Neuron (in vitro differentiated cells): ENCODE measurements around the gene LZTFL1.

Experiments used
- H2AFZ ChIP-seq: one replicate; pipeline ENCODE4 v1.6.1; 2013; ENCODE audit warnings: low read depth, mild to moderate bottlenecking, inconsistent platforms, low read length, moderate library complexity
- H3K27me3 ChIP-seq: one replicate; pipeline ENCODE4 v1.6.1; 2013; ENCODE audit warnings: low read length; ENCODE audit not compliant: insufficient read depth
- H3K36me3 ChIP-seq: one replicate; pipeline ENCODE4 v1.6.1; 2013; ENCODE audit warnings: low read length; ENCODE audit not compliant: insufficient read depth
- H3K4me1 ChIP-seq: one replicate; pipeline ENCODE4 v1.6.1; 2013; ENCODE audit warnings: low read length; ENCODE audit not compliant: insufficient read depth
- H3K4me3 ChIP-seq: 2 replicates; pipeline ENCODE4 v1.5.1; 2013; ENCODE audit warnings: mild to moderate bottlenecking, low read length, moderate library complexity
- H3K9me3 ChIP-seq: one replicate; pipeline ENCODE4 v1.6.1; 2013; ENCODE audit warnings: low read length

LZTFL1 gene

DNA sequence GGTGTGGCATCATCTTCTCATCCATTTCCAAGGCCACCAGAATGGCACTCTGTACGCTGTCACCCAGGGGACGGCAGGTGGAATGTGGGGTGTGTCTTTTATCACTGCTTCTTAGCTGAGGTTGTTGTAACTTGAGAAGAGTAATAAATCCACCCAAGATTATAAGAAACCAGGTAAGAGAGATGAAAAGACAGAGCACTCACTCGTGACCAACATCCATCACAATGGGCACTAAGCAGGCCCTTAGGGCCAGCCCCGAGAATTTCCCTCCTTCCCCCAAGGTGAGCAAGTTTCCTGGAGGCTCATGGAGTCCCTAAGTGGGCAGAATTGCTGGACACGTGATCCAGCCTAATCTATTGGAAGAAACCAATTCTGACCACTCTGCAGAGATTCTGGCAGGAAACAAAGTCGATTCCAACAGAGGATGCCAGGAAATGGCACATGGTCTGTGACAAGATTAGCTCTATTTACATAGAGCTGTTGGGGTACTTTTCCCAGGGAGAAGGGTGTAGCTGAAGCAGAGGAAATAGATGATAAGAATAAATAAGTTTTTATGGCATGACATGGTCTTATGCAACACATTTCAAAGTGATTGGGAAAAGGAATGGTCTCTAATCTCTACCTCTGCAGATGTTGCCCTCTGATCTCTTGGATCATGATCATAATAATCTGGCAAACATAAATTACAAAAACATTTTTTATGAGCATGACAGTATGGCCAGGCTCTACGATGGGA is 68.0 kb downstream of the LZTFL1 start:
- no peaks in the 10 kb centered on the region for H3K4me1 ChIP-seq
- H2AFZ ChIP-seq: no peak overlapping the region
- no peak overlapping the region for H3K4me3 ChIP-seq
- H3K27me3 ChIP-seq: peaks cover 5% of the 10 kb centered on the region
- no peaks in the 10 kb centered on the region for H3K36me3 ChIP-seq
- peaks cover 2% of the 10 kb centered on the region for H3K9me3 ChIP-seq
